Limb (tissue), 2 donors: ENCODE measurements around the gene HOXB5.

Experiments
- DNase-seq, 2 donors: peaks; one replicate each; pipeline ENCODE4 v3.0.0-alpha.2; 2016; ENCODE audit errors: extremely low spot score in 2 of 2

The HOXB5 gene

DNA sequence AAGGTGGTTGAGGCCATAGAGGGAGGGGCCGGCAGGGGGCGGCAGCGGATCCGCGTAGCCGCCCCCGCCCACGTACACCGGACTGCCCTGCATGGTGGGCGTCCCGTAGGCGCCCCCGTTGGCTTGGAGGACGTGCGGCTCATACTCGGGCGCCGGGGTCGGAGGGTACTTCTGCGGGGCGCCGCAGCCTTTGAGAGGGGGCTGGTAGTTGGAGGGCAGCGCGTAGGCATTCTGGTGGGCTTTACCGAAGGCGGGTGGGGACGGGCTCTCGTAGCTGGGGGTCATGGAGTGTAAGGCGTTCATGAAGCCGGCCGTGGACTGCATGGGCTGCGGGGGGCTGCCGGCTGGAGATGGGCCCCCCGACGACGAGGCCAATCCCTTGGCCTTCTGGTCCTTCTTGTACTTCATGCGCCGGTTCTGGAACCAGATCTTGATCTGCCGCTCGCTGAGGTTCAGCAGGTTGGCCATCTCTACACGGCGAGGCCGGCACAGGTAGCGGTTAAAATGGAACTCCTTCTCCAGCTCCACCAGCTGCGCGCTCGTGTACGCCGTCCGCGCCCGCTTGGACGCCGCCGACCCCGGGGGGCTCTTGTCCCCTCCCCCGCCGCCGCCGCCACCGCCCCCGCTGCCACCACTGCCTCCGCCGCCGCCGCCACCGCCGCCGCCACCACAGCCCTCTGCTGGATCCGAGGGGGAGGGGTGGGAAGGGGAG is 42.9 kb downstream of the HOXB5 start:
- DNase-seq = peak in 1 of 2 donors; percentile 72

DNA sequence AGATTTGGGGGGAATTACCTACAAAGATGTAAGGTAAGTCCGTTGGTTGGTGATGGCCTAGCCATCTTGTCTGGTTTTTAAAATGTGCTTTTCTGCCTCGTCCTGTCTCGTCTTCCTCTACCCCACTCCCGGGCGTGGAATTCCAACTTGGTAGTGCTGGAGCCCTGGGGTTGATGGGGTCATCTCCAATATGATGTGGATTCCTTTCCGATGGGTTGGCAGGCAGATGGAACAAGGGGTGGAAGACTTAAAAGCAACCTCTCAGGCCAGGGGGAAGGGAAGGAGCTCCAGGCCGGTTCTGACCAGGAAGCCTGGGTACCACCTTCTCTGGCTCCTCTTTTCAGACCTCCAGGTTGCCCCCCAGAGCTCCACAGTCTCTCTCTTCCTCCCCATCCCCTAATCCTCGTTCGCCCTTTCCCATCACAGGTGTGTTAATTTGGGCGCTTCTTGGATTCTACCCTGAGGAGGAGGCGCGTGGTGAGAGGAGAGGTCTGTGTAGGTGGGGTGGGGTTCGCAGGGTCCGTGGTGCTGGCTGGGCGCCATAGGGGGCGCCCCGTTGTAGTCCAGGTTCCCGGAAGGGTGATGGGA is 43.6 kb downstream of the HOXB5 start:
- DNase-seq = no peak

DNA sequence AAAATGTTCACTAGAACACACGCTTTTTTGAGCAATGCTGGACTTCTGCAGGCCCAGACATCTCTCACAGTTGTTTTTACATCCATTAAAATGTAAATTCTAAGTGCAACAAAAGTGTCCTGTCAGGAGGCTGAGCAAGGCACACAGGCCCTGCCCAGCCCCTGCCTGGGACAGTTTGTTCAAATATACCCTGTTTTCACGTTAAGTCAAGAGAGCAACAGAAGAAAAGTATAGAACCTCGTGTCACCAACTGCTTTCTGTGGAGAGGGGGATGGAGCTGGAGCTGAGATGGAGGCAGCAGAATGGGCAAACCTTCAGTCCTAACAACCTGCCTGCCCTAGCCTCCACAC is 44.3 kb downstream of the HOXB5 start:
- peak in 1 of 2 donors; percentile 37 for DNase-seq

GRCh38 chr17:48548523-48549280 is 44.9 kb downstream of the HOXB5 start:
- DNase-seq = no peak

DNA sequence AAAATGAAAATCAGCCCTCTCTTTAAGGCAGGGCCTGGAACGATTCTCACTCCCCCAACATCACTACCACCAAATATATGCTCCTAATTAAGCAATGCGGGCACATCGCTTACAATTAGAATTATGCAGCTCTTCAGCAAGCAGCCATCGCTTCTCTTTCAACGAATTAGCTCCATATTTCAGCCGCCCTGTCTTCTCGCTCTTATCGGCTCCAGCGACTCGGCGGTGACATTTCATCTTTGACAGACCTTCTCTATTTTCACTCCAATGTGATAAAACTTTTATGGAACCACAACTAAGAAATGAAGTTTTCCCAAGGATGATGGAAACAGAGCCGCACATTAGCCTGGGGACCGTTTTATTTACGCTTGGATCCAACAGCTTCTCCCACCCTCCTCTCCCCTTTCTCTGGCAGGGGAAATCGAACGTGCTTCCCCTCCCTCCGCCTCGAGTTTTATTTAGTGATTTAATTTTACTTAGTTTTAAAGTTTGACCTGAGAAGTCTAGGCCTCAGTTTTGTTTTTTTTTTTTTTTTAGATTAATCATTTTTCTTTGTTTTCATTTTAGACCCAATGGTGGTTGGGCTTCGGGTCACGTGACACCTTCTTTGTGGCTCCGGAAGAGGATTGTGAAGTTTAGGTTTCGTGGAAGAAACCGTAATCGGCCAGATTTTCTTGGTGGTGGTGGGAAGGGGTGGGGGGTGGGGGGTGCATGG is 45.6 kb downstream of the HOXB5 start:
- DNase-seq = peak in 1 of 2 donors; percentile 66

GRCh38 chr17:48546924-48547807 is 46.4 kb downstream of the HOXB5 start:
- peak; percentile 61 to 70 for DNase-seq

GRCh38 chr17:48546137-48546923 is 47.2 kb downstream of the HOXB5 start:
- peak in 1 of 2 donors; percentile 72 for DNase-seq

- no peak for DNase-seq
These were observed 48.0 kb downstream of the HOXB5 start for GRCh38 chr17:48545539-48545938.

- DNase-seq = peak in 1 of 2 donors; percentile 78
These were observed 48.6 kb downstream of the HOXB5 start, which contains the start of gene HOXB2 for GRCh38 chr17:48545022-48545375. Gene HOXB2 (minus strand): TSS chr17:48545109. CDS start chr17:48544911, 198 bp downstream.

DNA sequence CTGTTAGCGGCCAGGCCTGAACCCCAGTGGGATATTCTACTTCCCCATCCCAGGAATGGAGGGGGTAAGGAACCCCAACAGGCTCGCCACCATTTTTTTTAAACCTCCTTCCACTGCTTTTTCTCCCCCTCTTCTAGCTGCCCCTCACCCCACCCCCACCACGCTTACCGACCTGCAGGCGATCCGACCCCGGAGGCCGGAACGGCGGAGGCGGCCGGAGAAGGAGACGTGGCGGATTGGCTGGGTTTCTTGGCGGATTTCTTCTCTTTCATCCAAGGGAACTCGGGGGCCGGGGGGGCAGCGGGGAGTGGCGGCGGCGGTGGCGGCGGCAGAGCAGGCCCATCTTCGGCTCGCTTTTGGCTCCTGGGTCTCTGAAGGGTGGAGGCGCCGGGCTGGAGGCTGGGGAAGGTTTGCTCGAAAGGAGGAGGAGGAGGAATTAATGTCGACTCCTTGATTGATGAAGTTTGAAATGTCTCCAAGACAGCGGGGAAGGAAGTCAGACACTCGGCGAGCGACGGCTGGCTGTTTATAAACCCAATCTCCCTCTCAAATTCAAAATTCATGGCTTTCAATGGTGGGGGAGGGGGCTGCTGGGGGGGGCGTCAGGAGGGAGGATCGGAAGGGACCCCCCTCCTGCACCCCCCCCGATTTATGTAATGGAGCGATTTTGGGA is 49.1 kb downstream of the HOXB5 start:
- peak; percentile 74 to 89 for DNase-seq

DNA sequence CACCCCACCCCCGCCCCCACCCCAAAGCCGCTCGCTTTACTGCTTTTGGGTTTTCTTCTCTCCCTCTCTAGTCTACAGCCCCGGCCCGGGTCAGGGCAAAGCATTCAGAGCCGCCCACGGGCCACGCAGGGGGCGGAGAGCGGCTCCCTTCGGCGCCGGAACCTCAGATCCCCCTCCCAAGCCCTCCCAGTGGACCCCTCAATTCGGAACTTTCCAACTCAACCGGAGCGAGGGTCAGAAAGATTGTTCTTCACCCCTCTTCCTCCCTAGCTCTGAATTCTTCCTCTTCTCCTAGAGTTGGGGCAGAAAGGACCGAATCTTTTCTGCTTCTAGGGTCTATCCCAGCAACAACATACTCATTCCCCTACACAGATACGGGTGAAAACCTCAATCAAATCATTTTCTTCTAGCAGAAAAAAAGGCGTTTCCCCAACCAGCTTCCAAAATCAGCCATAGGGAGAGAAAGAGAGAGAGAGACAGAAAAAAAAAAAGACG is 49.7 kb downstream of the HOXB5 start:
- DNase-seq = no peak

GRCh38 chr17:48543107-48543853 is 50.3 kb downstream of the HOXB5 start:
- DNase-seq = peak in 1 of 2 donors; percentile 77

DNA sequence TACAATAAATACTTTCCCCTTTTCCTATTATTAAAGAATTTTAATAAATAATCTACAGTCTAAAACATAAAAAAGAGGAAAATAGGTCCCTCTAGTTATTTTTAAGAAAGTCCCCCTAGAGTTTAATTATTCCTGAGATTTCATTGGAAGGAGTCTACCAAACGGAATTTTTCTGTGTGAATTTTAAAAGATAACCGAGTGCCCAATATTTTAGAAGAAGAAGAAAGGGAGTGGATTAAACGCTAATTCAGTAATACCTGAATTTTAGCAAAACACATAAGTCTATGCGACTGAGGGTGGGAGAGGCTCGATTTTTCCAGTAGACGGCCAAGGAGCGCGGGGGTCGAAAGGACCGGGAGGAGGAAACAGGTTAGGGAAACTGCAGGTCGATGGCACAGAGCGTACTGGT is 50.9 kb downstream of the HOXB5 start:
- DNase-seq = no peak

DNA sequence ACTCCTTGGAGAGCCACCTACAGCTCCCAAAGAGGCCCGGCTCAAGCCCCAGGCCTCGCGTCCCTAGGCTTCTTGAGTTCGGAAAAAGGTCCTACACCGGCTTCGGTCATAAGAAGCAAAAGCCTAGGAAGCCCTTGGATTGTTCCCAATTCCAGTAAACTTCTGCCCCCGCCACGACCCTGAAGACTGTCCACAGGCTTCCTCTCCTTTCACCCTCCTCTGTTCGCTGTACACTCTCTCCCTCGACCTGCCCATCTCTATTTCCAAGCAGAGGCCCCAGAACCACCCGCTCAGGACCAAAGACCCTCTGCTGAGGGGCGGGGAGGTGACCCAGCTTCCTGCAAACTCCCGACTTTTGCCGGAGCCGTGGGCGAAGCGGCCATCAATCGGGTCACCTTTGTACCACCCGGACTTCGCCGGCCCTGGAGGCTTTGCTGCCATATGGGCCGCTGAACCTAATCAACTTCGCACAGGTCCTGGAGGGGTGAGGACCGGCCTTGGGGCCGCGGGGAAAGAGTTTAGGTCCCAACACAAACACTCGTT is 51.4 kb downstream of the HOXB5 start:
- DNase-seq = no peak

DNA sequence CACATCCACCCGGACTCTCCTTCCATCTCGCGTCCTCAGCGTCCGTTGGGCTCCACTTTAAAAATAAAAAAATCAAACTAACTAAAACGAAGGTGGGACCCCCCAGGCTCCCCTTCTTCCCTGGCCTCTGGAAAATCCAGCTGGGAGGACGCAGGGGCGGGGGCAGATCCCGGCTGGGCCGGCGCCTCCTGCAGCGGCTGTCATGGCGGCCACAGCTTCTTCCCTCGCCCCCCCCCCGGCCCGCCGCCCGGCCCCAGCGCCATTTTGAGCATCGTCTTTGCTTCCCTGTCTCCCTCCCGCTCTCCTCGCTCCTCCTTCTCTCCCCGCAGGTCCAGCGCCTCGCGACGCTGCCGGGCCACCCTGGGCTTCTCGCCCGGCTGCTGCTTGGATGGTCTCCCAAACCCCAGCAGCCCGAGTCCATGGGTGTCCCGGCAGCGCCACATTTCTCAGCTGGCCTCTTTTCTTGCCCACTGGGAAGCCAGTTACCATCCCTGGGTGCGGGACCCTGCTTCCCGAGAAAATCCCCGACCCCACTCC is 51.9 kb downstream of the HOXB5 start:
- DNase-seq = peak; percentile 71 to 88
